ENCODE results near the gene MNAT1. TPM values are rescaled to one million over a fixed set of nuclear protein-coding genes. Genes with fewer than 3 reads are reported as not detected.
A peak's percentile ranks its signal among the peaks of the same experiment; 100 is the strongest.

Gene MNAT1
- total RNA-seq, 1 donor = 71.7 TPM

DNA sequence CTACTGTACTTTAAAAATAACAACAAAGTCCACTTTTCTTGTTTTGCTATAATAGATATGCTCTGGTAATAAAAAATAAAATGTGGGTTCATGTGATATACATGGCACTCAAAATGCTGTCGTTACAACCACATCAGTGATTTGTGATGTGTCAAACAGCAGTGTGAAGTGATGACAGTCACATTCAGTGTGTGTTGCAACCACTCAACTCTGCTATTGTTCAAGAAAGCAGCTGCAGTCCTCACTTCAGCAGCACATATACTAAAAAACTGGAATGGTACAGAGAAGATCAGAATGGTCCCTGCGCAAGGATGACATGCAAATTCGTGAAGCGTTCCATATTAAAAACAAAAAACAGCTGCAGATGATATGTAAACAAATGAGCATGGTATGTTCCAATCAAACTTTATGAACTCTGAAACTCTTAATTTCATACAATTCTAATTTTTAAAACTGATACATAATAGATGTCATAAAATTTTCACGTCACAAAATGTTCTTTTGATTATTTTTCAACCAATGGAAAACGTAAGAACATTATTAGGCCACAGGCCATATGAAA, 239.6 kb downstream of the MNAT1 start:
- TF ChIP-seq CTCF (IDR thresholded peaks at IDR 0.05; ENCODE audit: insufficient read depth, low read depth, low read length) = no peak
- DNase-seq (ENCODE audit: low read depth) = no peak
- no peak overlapping the region for H3K4me3 ChIP-seq (ENCODE audit: low read depth, low read length)

- TF ChIP-seq CTCF (IDR thresholded peaks at IDR 0.05; ENCODE audit: insufficient read depth, low read depth, low read length) = no peak
- no peak for DNase-seq (ENCODE audit: low read depth)
- H3K4me3 ChIP-seq (ENCODE audit: low read depth, low read length) = no peak overlapping the region
Observed at GRCh38 chr14:60975551-60975950, 241.0 kb downstream of the MNAT1 start.

DNA sequence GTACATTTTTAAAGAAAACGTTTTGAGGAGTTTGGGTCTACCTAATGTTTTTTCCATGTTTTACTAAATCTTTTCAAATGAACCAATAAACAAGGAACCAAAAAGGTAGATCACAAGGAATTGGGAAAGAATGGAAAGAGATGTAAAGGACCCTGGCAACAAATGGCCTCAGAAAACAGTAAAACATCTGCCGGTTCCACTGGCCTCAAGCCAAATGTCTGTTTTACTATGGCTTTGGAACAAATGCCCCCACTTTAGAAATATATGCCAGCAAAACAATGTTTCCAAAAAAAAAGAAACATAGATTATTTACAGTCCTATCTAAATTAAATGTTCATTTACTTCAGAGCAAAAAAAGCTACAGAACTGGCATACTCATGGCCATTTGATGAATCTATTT, 243.3 kb downstream of the MNAT1 start:
- DNase-seq (ENCODE audit: low read depth) = no peak
- no peak for TF ChIP-seq CTCF (IDR thresholded peaks at IDR 0.05; ENCODE audit: insufficient read depth, low read depth, low read length)
- peak overlapping the region; percentile 4 for H3K4me3 ChIP-seq (ENCODE audit: low read depth, low read length)

DNA sequence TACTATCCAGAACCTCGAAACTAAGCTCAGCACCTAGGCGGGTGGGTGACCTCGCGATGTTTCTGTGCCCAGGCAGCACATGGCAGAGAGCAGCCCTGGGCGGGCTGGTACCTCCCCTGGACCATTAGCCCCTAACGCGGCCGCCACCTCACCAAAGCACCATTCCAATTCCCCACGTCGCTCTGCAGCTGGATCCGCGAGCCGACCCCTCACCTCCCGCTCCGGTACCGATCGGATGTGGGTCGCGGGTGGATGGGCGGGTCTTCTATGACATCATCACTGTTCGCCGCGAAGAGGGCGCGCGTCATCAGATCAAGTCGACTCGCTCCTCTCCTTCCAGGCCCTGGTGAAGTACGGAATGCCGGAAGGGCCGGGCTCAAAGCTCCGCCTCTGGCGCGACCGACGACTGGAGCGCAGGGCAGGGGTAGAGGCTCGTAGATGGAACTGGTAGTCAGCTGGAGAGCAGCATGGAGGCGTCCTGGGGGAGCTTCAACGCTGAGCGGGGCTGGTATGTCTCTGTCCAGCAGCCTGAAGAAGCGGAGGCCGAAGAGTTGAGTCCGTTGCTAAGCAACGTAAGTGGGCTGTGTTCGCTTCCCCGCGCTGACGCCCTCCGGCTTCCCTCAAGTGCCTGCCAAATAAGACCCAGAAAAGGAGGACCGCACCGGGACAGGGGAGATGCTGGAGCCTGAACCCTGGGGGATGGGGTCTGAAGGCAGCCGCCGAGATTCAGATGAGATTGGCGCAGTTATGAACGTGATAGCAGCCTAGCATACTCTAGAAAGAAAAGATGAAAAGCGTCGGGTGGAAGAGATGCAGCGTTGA, 246.5 kb downstream of the MNAT1 start, which contains the start of the genes SLC38A6 and TRMT5:
Gene SLC38A6 (plus strand): TSS at position 435 of the 822 bp plus-strand sequence. CDS start 33 bp downstream, at position 468.
Gene TRMT5 (minus strand): TSS at position 269 of the 822 bp plus-strand sequence. CDS start 106 bp downstream, at position 163.
- no peak for TF ChIP-seq CTCF (IDR thresholded peaks at IDR 0.05; ENCODE audit: insufficient read depth, low read depth, low read length)
- peak; percentile 98 for DNase-seq (ENCODE audit: low read depth)
- H3K4me3 ChIP-seq (ENCODE audit: low read depth, low read length) = peak within 1 kb of the TSS; percentile 96

DNA sequence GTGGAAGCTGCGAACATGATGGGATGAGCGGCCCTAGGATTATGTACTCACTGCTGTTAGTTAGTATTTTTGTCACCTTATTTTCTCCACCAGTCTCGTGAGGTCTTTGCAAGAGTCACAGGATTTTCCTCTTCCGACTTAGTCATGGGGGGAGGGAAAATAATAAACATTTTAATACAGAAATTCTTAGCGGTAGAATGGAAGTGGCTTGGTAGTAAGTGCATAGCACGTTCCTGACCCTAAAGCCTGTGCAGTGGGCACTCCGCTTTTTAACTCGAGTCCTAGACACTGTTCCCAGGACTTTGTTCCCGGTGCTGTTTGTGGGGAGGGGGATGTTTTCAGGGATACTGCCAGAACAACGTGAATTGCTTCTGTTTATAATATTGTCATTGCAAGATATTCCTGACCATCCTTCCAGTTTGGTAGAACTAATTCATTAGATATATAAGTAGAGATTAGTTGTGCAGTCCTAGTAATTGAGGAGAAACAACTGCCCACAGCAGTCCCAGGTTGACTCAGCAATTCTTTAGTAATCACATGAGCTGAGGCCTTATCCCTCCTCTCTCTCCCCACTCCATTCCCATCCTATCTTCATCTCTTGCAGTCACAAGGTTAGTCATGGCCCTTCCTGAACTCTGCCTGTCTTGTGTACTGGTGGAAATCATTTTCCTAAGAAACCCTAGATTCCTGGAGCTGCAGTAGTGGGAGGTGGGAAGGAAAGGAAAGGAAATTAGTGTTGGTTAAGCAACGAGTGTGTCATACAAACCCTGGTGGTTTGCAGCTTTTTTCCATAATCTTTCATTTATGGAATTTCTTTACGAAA, 247.3 kb downstream of the MNAT1 start:
- peak; percentile 88 for DNase-seq (ENCODE audit: low read depth)
- H3K4me3 ChIP-seq (ENCODE audit: low read depth, low read length) = peak overlapping the region; percentile 96
- no peak for TF ChIP-seq CTCF (IDR thresholded peaks at IDR 0.05; ENCODE audit: insufficient read depth, low read depth, low read length)

DNA sequence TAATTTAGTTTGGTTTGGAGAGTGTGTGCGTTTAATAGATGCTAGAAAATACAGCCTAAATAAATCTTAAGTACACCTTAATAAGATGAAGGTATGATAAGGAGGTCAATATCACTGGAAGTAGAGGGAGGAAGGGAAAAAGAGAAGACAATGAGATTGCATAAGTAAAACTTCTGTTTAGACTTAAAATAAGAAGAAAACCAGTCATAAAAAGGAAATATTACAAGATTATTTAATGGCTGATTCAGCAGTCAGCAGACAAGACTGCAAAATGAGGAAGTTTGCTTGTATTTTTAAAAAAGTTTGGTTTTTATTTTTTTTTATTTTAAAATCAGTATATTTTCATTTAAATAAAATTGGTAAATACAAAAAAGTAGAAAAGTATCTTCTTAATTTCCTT, 249.6 kb downstream of the MNAT1 start:
- no peak for TF ChIP-seq CTCF (IDR thresholded peaks at IDR 0.05; ENCODE audit: insufficient read depth, low read depth, low read length)
- no peak overlapping the region for H3K4me3 ChIP-seq (ENCODE audit: low read depth, low read length)
- DNase-seq (ENCODE audit: low read depth) = no peak

Data from fibroblast of villous mesenchyme (primary cell).